ENCODE results near the gene ATP5PO. TPM values are rescaled to one million over a fixed set of nuclear protein-coding genes. Genes with fewer than 3 reads are reported as not detected.
"Not testable (repeated sequence)": the region's sequence is repeated elsewhere in the genome, so short reads cannot be mapped to it uniquely, and the experiment has no call there.

Gene ATP5PO
- polyA plus RNA-seq, 4 donors: 206 to 904 (median 590) TPM

GRCh38 chr21:33937931-33938339, 22.3 kb upstream of the ATP5PO start:
- Histone ChIP-seq H3K9me3 (ENCODE audit: control insufficient read depth in 2 of 2, insufficient read depth in 1 of 2, low read depth in 1 of 2, low read length in 1 of 2) (no peaks in the 10 kb centered on the region), H3K4me1 (ENCODE audit: control insufficient read depth in 3 of 3, insufficient read depth in 2 of 3, low read depth in 1 of 3, low read length in 2 of 3) (no peaks in the 10 kb centered on the region), H3K36me3 (ENCODE audit: control insufficient read depth in 3 of 3, insufficient read depth in 2 of 3, low read depth in 1 of 3, low read length in 3 of 3) (no peaks in the 10 kb centered on the region), H3K4me3 (ENCODE audit: low read depth in 1 of 3, low read length in 3 of 3) (no peak overlapping the region), H3K27me3 (ENCODE audit: control insufficient read depth in 3 of 3, insufficient read depth in 3 of 3, low read length in 3 of 3) (no peaks in the 10 kb centered on the region), H3K27ac (ENCODE audit: low read depth in 1 of 3, low read length in 2 of 3) (peak overlapping the region in 2 of 3 donors; percentile 8 to 56)
- no peak for FAIRE-seq
- 72 to 95% (median 79%) methylated on average over 14 of the region's 14 CpGs for WGBS, 3 donors
- DNase-seq: peak in 1 of 2 donors; percentile 27

GRCh38 chr21:33937146-33937545, 21.5 kb upstream of the ATP5PO start:
- 88 to 92% (median 90%) methylated on average over 4 of the region's 4 CpGs for WGBS, 3 donors
- DNase-seq (no peak), FAIRE-seq (no peak)
- Histone ChIP-seq H3K4me3 (ENCODE audit: low read depth in 1 of 3, low read length in 3 of 3) (no peak overlapping the region), H3K36me3 (ENCODE audit: control insufficient read depth in 3 of 3, insufficient read depth in 2 of 3, low read depth in 1 of 3, low read length in 3 of 3) (no peaks in the 10 kb centered on the region), H3K4me1 (ENCODE audit: control insufficient read depth in 3 of 3, insufficient read depth in 2 of 3, low read depth in 1 of 3, low read length in 2 of 3) (peaks cover 2 to 3% (median 3%) of the 10 kb centered on the region in 3 donors), H3K27me3 (ENCODE audit: control insufficient read depth in 3 of 3, insufficient read depth in 3 of 3, low read length in 3 of 3) (no peaks in the 10 kb centered on the region), H3K27ac (ENCODE audit: low read depth in 1 of 3, low read length in 2 of 3) (peak overlapping the region in 1 of 3 donors; percentile 11), H3K9me3 (ENCODE audit: control insufficient read depth in 2 of 2, insufficient read depth in 1 of 2, low read depth in 1 of 2, low read length in 1 of 2) (no peaks in the 10 kb centered on the region)

GRCh38 chr21:33936301-33937038, 20.9 kb upstream of the ATP5PO start:
- WGBS, 3 donors: 59 to 74% (median 66%) methylated on average over 4 of the region's 4 CpGs
- FAIRE-seq (no peak), DNase-seq (no peak)
- Histone ChIP-seq H3K36me3 (ENCODE audit: control insufficient read depth in 3 of 3, insufficient read depth in 2 of 3, low read depth in 1 of 3, low read length in 3 of 3) (no peaks in the 10 kb centered on the region), H3K4me3 (ENCODE audit: low read depth in 1 of 3, low read length in 3 of 3) (no peak overlapping the region), H3K9me3 (ENCODE audit: control insufficient read depth in 2 of 2, insufficient read depth in 1 of 2, low read depth in 1 of 2, low read length in 1 of 2) (no peaks in the 10 kb centered on the region), H3K4me1 (ENCODE audit: control insufficient read depth in 3 of 3, insufficient read depth in 2 of 3, low read depth in 1 of 3, low read length in 2 of 3) (peaks cover 2 to 7% (median 3%) of the 10 kb centered on the region in 3 donors), H3K27me3 (ENCODE audit: control insufficient read depth in 3 of 3, insufficient read depth in 3 of 3, low read length in 3 of 3) (no peaks in the 10 kb centered on the region), H3K27ac (ENCODE audit: low read depth in 1 of 3, low read length in 2 of 3) (peak overlapping the region in 1 of 3 donors; percentile 64)

GRCh38 chr21:33932731-33933130, 17.1 kb upstream of the ATP5PO start:
- Histone ChIP-seq H3K9me3 (ENCODE audit: control insufficient read depth in 2 of 2, insufficient read depth in 1 of 2, low read depth in 1 of 2, low read length in 1 of 2) (no peaks in the 10 kb centered on the region), H3K4me1 (ENCODE audit: control insufficient read depth in 3 of 3, insufficient read depth in 2 of 3, low read depth in 1 of 3, low read length in 2 of 3) (peaks cover 2 to 7% (median 3%) of the 10 kb centered on the region in 3 donors), H3K27ac (ENCODE audit: low read depth in 1 of 3, low read length in 2 of 3) (peak overlapping the region in 1 of 3 donors; percentile 58), H3K36me3 (ENCODE audit: control insufficient read depth in 3 of 3, insufficient read depth in 2 of 3, low read depth in 1 of 3, low read length in 3 of 3) (no peaks in the 10 kb centered on the region), H3K4me3 (ENCODE audit: low read depth in 1 of 3, low read length in 3 of 3) (peak overlapping the region in 2 of 3 donors; percentile 44 to 66), H3K27me3 (ENCODE audit: control insufficient read depth in 3 of 3, insufficient read depth in 3 of 3, low read length in 3 of 3) (no peaks in the 10 kb centered on the region)
- FAIRE-seq (no peak), DNase-seq (no peak)
- WGBS, 3 donors: 82 to 92% (median 88%) methylated on average over 5 of the region's 5 CpGs

GRCh38 chr21:33931799-33932390, 16.3 kb upstream of the ATP5PO start:
- DNase-seq (peak; percentile 42 to 61), FAIRE-seq (no peak)

GRCh38 chr21:33931052-33931798, 15.6 kb upstream of the ATP5PO start:
- Histone ChIP-seq H3K27ac (ENCODE audit: low read depth in 1 of 3, low read length in 2 of 3) (peak overlapping the region; percentile 60 to 83 (median 78)), H3K4me3 (ENCODE audit: low read depth in 1 of 3, low read length in 3 of 3) (peak overlapping the region in 2 of 3 donors; percentile 28 to 46)
- DNase-seq: peak; percentile 35 to 36

More at GRCh38 chr21:33931799-33932390, 16.3 kb upstream of the ATP5PO start:
- peaks cover 2 to 7% (median 3%) of the 10 kb centered on the region in 3 donors for H3K4me1 ChIP-seq (ENCODE audit: control insufficient read depth in 3 of 3, insufficient read depth in 2 of 3, low read depth in 1 of 3, low read length in 2 of 3)
- peak overlapping the region; percentile 60 to 91 (median 78) for H3K27ac ChIP-seq (ENCODE audit: low read depth in 1 of 3, low read length in 2 of 3)
- no peaks in the 10 kb centered on the region for H3K27me3 ChIP-seq (ENCODE audit: control insufficient read depth in 3 of 3, insufficient read depth in 3 of 3, low read length in 3 of 3)
- no peaks in the 10 kb centered on the region for H3K36me3 ChIP-seq (ENCODE audit: control insufficient read depth in 3 of 3, insufficient read depth in 2 of 3, low read depth in 1 of 3, low read length in 3 of 3)
- H3K9me3 ChIP-seq (ENCODE audit: control insufficient read depth in 2 of 2, insufficient read depth in 1 of 2, low read depth in 1 of 2, low read length in 1 of 2): no peaks in the 10 kb centered on the region
- peak overlapping the region; percentile 28 to 66 (median 44) for H3K4me3 ChIP-seq (ENCODE audit: low read depth in 1 of 3, low read length in 3 of 3)
- WGBS, 3 donors: 9 to 16% (median 15%) methylated on average over 10 of the region's 10 CpGs

GRCh38 chr21:33926248-33926647, 10.6 kb upstream of the ATP5PO start:
- 91 to 92% (median 91%) methylated on average over 1 to 2 of the region's 2 CpGs for WGBS, 3 donors
- FAIRE-seq: not testable (repeated sequence)

More at GRCh38 chr21:33931052-33931798, 15.6 kb upstream of the ATP5PO start:
- not testable (repeated sequence) for H3K27me3 ChIP-seq (ENCODE audit: control insufficient read depth in 3 of 3, insufficient read depth in 3 of 3, low read length in 3 of 3); H3K4me1 ChIP-seq (ENCODE audit: control insufficient read depth in 3 of 3, insufficient read depth in 2 of 3, low read depth in 1 of 3, low read length in 2 of 3); FAIRE-seq; H3K36me3 ChIP-seq (ENCODE audit: control insufficient read depth in 3 of 3, insufficient read depth in 2 of 3, low read depth in 1 of 3, low read length in 3 of 3); H3K9me3 ChIP-seq (ENCODE audit: control insufficient read depth in 2 of 2, insufficient read depth in 1 of 2, low read depth in 1 of 2, low read length in 1 of 2)
- WGBS, 3 donors: 48 to 71% (median 53%) methylated on average over 6 to 10 of the region's 34 CpGs

GRCh38 chr21:33924766-33925100, 9.1 kb upstream of the ATP5PO start:
- FAIRE-seq (no peak), DNase-seq (peak in 1 of 2 donors; percentile 25)
- Histone ChIP-seq H3K27me3 (ENCODE audit: control insufficient read depth in 3 of 3, insufficient read depth in 3 of 3, low read length in 3 of 3) (no peaks in the 10 kb centered on the region), H3K27ac (ENCODE audit: low read depth in 1 of 3, low read length in 2 of 3) (no peak overlapping the region), H3K36me3 (ENCODE audit: control insufficient read depth in 3 of 3, insufficient read depth in 2 of 3, low read depth in 1 of 3, low read length in 3 of 3) (no peaks in the 10 kb centered on the region), H3K4me3 (ENCODE audit: low read depth in 1 of 3, low read length in 3 of 3) (no peak overlapping the region), H3K9me3 (ENCODE audit: control insufficient read depth in 2 of 2, insufficient read depth in 1 of 2, low read depth in 1 of 2, low read length in 1 of 2) (peaks cover 0 to 3% of the 10 kb centered on the region in 2 donors), H3K4me1 (ENCODE audit: control insufficient read depth in 3 of 3, insufficient read depth in 2 of 3, low read depth in 1 of 3, low read length in 2 of 3) (peaks cover 0 to 8% (median 0%) of the 10 kb centered on the region in 3 donors)
- 50 to 70% (median 56%) methylated on average over 3 of the region's 3 CpGs for WGBS, 3 donors

More at GRCh38 chr21:33926248-33926647, 10.6 kb upstream of the ATP5PO start:
- not testable (repeated sequence) for H3K27ac ChIP-seq (ENCODE audit: low read depth in 1 of 3, low read length in 2 of 3); H3K4me3 ChIP-seq (ENCODE audit: low read depth in 1 of 3, low read length in 3 of 3); DNase-seq; H3K4me1 ChIP-seq (ENCODE audit: control insufficient read depth in 3 of 3, insufficient read depth in 2 of 3, low read depth in 1 of 3, low read length in 2 of 3); H3K27me3 ChIP-seq (ENCODE audit: control insufficient read depth in 3 of 3, insufficient read depth in 3 of 3, low read length in 3 of 3); H3K9me3 ChIP-seq (ENCODE audit: control insufficient read depth in 2 of 2, insufficient read depth in 1 of 2, low read depth in 1 of 2, low read length in 1 of 2); H3K36me3 ChIP-seq (ENCODE audit: control insufficient read depth in 3 of 3, insufficient read depth in 2 of 3, low read depth in 1 of 3, low read length in 3 of 3)

All from small intestine (tissue), 7 donors.